Measurements from ENCODE around the gene BIRC5. TPM values are rescaled to one million over a fixed set of nuclear protein-coding genes. Genes with fewer than 3 reads are reported as not detected.

BIRC5 gene
- total and polyA plus RNA-seq, 12 donors, result 0.13 to 7.6 (median 0.61) TPM; not detected in 2

- Histone ChIP-seq H3K27me3 (no peaks in the 10 kb centered on the region), H3K36me3 (no peaks in the 10 kb centered on the region), H3K4me3 (peak overlapping the region in 1 of 10 donors; percentile 47), H3K4me1 (peaks cover 2 to 92% (median 47%) of the 10 kb centered on the region in 9 donors), H3K27ac (peak overlapping the region in 8 of 10 donors; percentile 70 to 96 (median 81)), H3K9me3 (no peaks in the 10 kb centered on the region)
- 60 to 66% methylated on average over 16 of the region's 16 CpGs for WGBS, 2 donors
- no peak for TF ChIP-seq CTCF (IDR thresholded peaks at IDR 0.05)
- ATAC-seq (peak in 2 of 8 donors; percentile 8 to 11), DNase-seq (no peak)
- intact Hi-C loops (cut with DNase I), result loop anchor here in 1 of 10 donors (5.0 kb wide), 1 partner anchor 164 kb away; no protein-coding TSS in a partner anchor
Measured at GRCh38 chr17:78257810-78258322, 43.8 kb downstream of the BIRC5 start.

GRCh38 chr17:78258323-78259191, 44.5 kb downstream of the BIRC5 start:
- H3K4me3 ChIP-seq, result peak overlapping the region in 1 of 10 donors; percentile 47
- ATAC-seq, result peak in 6 of 8 donors; percentile 45 to 57 (median 52)
- peak overlapping the region in 8 of 10 donors; percentile 70 to 96 (median 81) for H3K27ac ChIP-seq

GRCh38 chr17:78259192-78259554, 45.1 kb downstream of the BIRC5 start:
- 76 to 79% methylated on average over 10 of the region's 10 CpGs for WGBS, 2 donors
- Histone ChIP-seq H3K9me3 (no peaks in the 10 kb centered on the region), H3K4me3 (peak overlapping the region in 1 of 10 donors; percentile 47), H3K27ac (peak overlapping the region in 7 of 10 donors; percentile 13 to 96 (median 76)), H3K27me3 (no peaks in the 10 kb centered on the region), H3K36me3 (no peaks in the 10 kb centered on the region), H3K4me1 (peaks cover 5 to 91% (median 43%) of the 10 kb centered on the region in 9 donors)
- no peak for ATAC-seq
- intact Hi-C loops (cut with DNase I), result loop anchor here in 1 of 10 donors (5.0 kb wide), 1 partner anchor 163 kb away; no protein-coding TSS in a partner anchor
- DNase-seq, result no peak
- TF ChIP-seq CTCF (IDR thresholded peaks at IDR 0.05), result no peak

More at GRCh38 chr17:78258323-78259191, 44.5 kb downstream of the BIRC5 start:
- peak; percentile 62 to 75 for DNase-seq
- no peak for TF ChIP-seq CTCF (IDR thresholded peaks at IDR 0.05)
- 50 to 51% methylated on average over 23 of the region's 23 CpGs for WGBS, 2 donors
- peaks cover 2 to 92% (median 48%) of the 10 kb centered on the region in 9 donors for H3K4me1 ChIP-seq
- no peaks in the 10 kb centered on the region for H3K9me3 ChIP-seq
- intact Hi-C loops (cut with DNase I), result loop anchor here in 1 of 10 donors (5.0 kb wide), 1 partner anchor 164 kb away; no protein-coding TSS in a partner anchor
- H3K36me3 ChIP-seq, result no peaks in the 10 kb centered on the region
- H3K27me3 ChIP-seq, result no peaks in the 10 kb centered on the region

- peaks cover 3 to 74% (median 21%) of the 10 kb centered on the region in 9 donors for H3K4me1 ChIP-seq
- no peaks in the 10 kb centered on the region for H3K36me3 ChIP-seq
- 51 to 53% methylated on average over 23 of the region's 23 CpGs for WGBS, 2 donors
- TF ChIP-seq CTCF (IDR thresholded peaks at IDR 0.05), result no peak
- intact Hi-C loops (cut with DNase I), result no loop called here
- peak overlapping the region in 9 of 10 donors; percentile 22 to 92 (median 74) for H3K27ac ChIP-seq
- DNase-seq (peak; percentile 55 to 62), ATAC-seq (peak; percentile 16 to 79 (median 53))
- H3K4me3 ChIP-seq, result peak overlapping the region in 1 of 10 donors; percentile 8
- H3K9me3 ChIP-seq, result no peaks in the 10 kb centered on the region
- H3K27me3 ChIP-seq, result no peaks in the 10 kb centered on the region
Measured at GRCh38 chr17:78263063-78263735, 49.1 kb downstream of the BIRC5 start.
